Fibroblast of lung (primary cell): ENCODE results near the gene AXIN2.

Experiments
- CTCF ChIP-seq, 2 donors: IDR thresholded peaks in 1 of 2; conservative IDR thresholded peaks in 1 of 2; 1 replicate in 1 of 2; 2 replicates in 1 of 2; pipeline ENCODE4 v1.5.1; 2011 to 2012; ENCODE audit warnings: low read length in 2 of 2, control low read depth in 1 of 2, inconsistent platforms in 1 of 2, low read depth in 1 of 2, mild to moderate bottlenecking in 1 of 2
- EZH2 ChIP-seq: IDR thresholded peaks from 2 replicates; pipeline ENCODE4 v1.5.1; 2012; ENCODE audit warnings: low read length, control low read depth, mild to moderate bottlenecking; ENCODE audit errors: missing control alignments

GRCh38 chr17:65544672-65545071, 16.8 kb downstream of the AXIN2 start:
- TF ChIP-seq CTCF (conservative IDR thresholded peaks at IDR 0.05 in 1 of 2, IDR thresholded peaks at IDR 0.05 in 1 of 2; ENCODE audit: low read depth in 1 of 2, low read length in 2 of 2) (no peak), EZH2 (no peak)
